Measurements from ENCODE around the gene FBRS.
"Not testable (repeated sequence)": the region's sequence is repeated elsewhere in the genome, so short reads cannot be mapped to it uniquely, and the experiment has no call there.

Gene FBRS

GRCh38 chr16:30623536-30624283 lies 34.5 kb upstream of the FBRS start:
- peaks cover 2% of the 10 kb centered on the region for H3K4me1 ChIP-seq (ENCODE audit: control insufficient read depth, insufficient read depth, low read length)
- H3K36me3 ChIP-seq (ENCODE audit: control insufficient read depth in 2 of 2, insufficient read depth in 2 of 2, low read length in 2 of 2): no peaks in the 10 kb centered on the region
- no peaks in the 10 kb centered on the region for H3K9me3 ChIP-seq (ENCODE audit: control insufficient read depth in 2 of 2, low read length in 2 of 2)
- no peak overlapping the region for H3K9ac ChIP-seq (ENCODE audit: low read length in 2 of 2)
- H3K27me3 ChIP-seq (ENCODE audit: control insufficient read depth in 1 of 2, insufficient read depth in 2 of 2, low read length in 2 of 2): peaks cover 0 to 2% of the 10 kb centered on the region in 2 donors
- H3K27ac ChIP-seq (ENCODE audit: low read length): no peak overlapping the region
- no peak overlapping the region for H3K4me3 ChIP-seq (ENCODE audit: low read length in 2 of 2)

GRCh38 chr16:30626236-30626635 lies 32.0 kb upstream of the FBRS start:
- peaks cover 0 to 2% of the 10 kb centered on the region in 2 donors for H3K27me3 ChIP-seq (ENCODE audit: control insufficient read depth in 1 of 2, insufficient read depth in 2 of 2, low read length in 2 of 2)
- no peaks in the 10 kb centered on the region for H3K36me3 ChIP-seq (ENCODE audit: control insufficient read depth in 2 of 2, insufficient read depth in 2 of 2, low read length in 2 of 2)
- H3K9me3 ChIP-seq (ENCODE audit: control insufficient read depth in 2 of 2, low read length in 2 of 2): no peaks in the 10 kb centered on the region
- H3K27ac ChIP-seq (ENCODE audit: low read length): no peak overlapping the region
- peaks cover 3% of the 10 kb centered on the region for H3K4me1 ChIP-seq (ENCODE audit: control insufficient read depth, insufficient read depth, low read length)
- no peak overlapping the region for H3K4me3 ChIP-seq (ENCODE audit: low read length in 2 of 2)
- no peak overlapping the region for H3K9ac ChIP-seq (ENCODE audit: low read length in 2 of 2)

GRCh38 chr16:30628628-30629540 lies 29.3 kb upstream of the FBRS start:
- Histone ChIP-seq H3K36me3 (ENCODE audit: control insufficient read depth in 2 of 2, insufficient read depth in 2 of 2, low read length in 2 of 2) (no peaks in the 10 kb centered on the region), H3K27me3 (ENCODE audit: control insufficient read depth in 1 of 2, insufficient read depth in 2 of 2, low read length in 2 of 2) (peaks cover 0 to 2% of the 10 kb centered on the region in 2 donors), H3K4me3 (ENCODE audit: low read length in 2 of 2) (peak overlapping the region in 1 of 2 donors; percentile 44), H3K4me1 (ENCODE audit: control insufficient read depth, insufficient read depth, low read length) (peaks cover 3% of the 10 kb centered on the region), H3K27ac (ENCODE audit: low read length) (no peak overlapping the region), H3K9me3 (ENCODE audit: control insufficient read depth in 2 of 2, low read length in 2 of 2) (no peaks in the 10 kb centered on the region), H3K9ac (ENCODE audit: low read length in 2 of 2) (peak overlapping the region in 1 of 2 donors; percentile 64)

- not testable (repeated sequence) for H3K4me3 ChIP-seq (ENCODE audit: low read length in 2 of 2); H3K27me3 ChIP-seq (ENCODE audit: control insufficient read depth in 1 of 2, insufficient read depth in 2 of 2, low read length in 2 of 2); H3K9me3 ChIP-seq (ENCODE audit: control insufficient read depth in 2 of 2, low read length in 2 of 2); H3K9ac ChIP-seq (ENCODE audit: low read length in 2 of 2); H3K36me3 ChIP-seq (ENCODE audit: control insufficient read depth in 2 of 2, insufficient read depth in 2 of 2, low read length in 2 of 2); H3K27ac ChIP-seq (ENCODE audit: low read length)
- H3K4me1 ChIP-seq (ENCODE audit: control insufficient read depth, insufficient read depth, low read length): peaks cover 13% of the 10 kb centered on the region
These were observed 25.8 kb upstream of the FBRS start for GRCh38 chr16:30632454-30632853.

GRCh38 chr16:30633526-30633925 lies 24.7 kb upstream of the FBRS start:
- peak overlapping the region; percentile 94 for H3K27ac ChIP-seq (ENCODE audit: low read length)
- H3K27me3 ChIP-seq (ENCODE audit: control insufficient read depth in 1 of 2, insufficient read depth in 2 of 2, low read length in 2 of 2): no peaks in the 10 kb centered on the region
- H3K4me3 ChIP-seq (ENCODE audit: low read length in 2 of 2): peak overlapping the region; percentile 88 to 91
- H3K9ac ChIP-seq (ENCODE audit: low read length in 2 of 2): peak overlapping the region; percentile 73 to 98
- no peaks in the 10 kb centered on the region for H3K36me3 ChIP-seq (ENCODE audit: control insufficient read depth in 2 of 2, insufficient read depth in 2 of 2, low read length in 2 of 2)
- H3K4me1 ChIP-seq (ENCODE audit: control insufficient read depth, insufficient read depth, low read length): peaks cover 13% of the 10 kb centered on the region
- no peaks in the 10 kb centered on the region for H3K9me3 ChIP-seq (ENCODE audit: control insufficient read depth in 2 of 2, low read length in 2 of 2)

- no peak overlapping the region for H3K27ac ChIP-seq (ENCODE audit: low read length)
- H3K27me3 ChIP-seq (ENCODE audit: control insufficient read depth in 1 of 2, insufficient read depth in 2 of 2, low read length in 2 of 2): no peaks in the 10 kb centered on the region
- peaks cover 10% of the 10 kb centered on the region for H3K4me1 ChIP-seq (ENCODE audit: control insufficient read depth, insufficient read depth, low read length)
These were observed 21.6 kb upstream of the FBRS start for GRCh38 chr16:30636599-30636998.

GRCh38 chr16:30637139-30637538 lies 21.1 kb upstream of the FBRS start:
- H3K36me3 ChIP-seq (ENCODE audit: control insufficient read depth in 2 of 2, insufficient read depth in 2 of 2, low read length in 2 of 2); H3K27ac ChIP-seq (ENCODE audit: low read length); H3K27me3 ChIP-seq (ENCODE audit: control insufficient read depth in 1 of 2, insufficient read depth in 2 of 2, low read length in 2 of 2); H3K9me3 ChIP-seq (ENCODE audit: control insufficient read depth in 2 of 2, low read length in 2 of 2); H3K4me3 ChIP-seq (ENCODE audit: low read length in 2 of 2); H3K9ac ChIP-seq (ENCODE audit: low read length in 2 of 2): not testable (repeated sequence)
- H3K4me1 ChIP-seq (ENCODE audit: control insufficient read depth, insufficient read depth, low read length): peaks cover 10% of the 10 kb centered on the region

More at GRCh38 chr16:30636599-30636998, 21.6 kb upstream of the FBRS start:
- H3K4me3 ChIP-seq (ENCODE audit: low read length in 2 of 2): no peak overlapping the region
- H3K9me3 ChIP-seq (ENCODE audit: control insufficient read depth in 2 of 2, low read length in 2 of 2): no peaks in the 10 kb centered on the region
- no peak overlapping the region for H3K9ac ChIP-seq (ENCODE audit: low read length in 2 of 2)
- no peaks in the 10 kb centered on the region for H3K36me3 ChIP-seq (ENCODE audit: control insufficient read depth in 2 of 2, insufficient read depth in 2 of 2, low read length in 2 of 2)

GRCh38 chr16:30637944-30638343 lies 20.3 kb upstream of the FBRS start:
- H3K27me3 ChIP-seq (ENCODE audit: control insufficient read depth in 1 of 2, insufficient read depth in 2 of 2, low read length in 2 of 2): no peaks in the 10 kb centered on the region
- no peaks in the 10 kb centered on the region for H3K36me3 ChIP-seq (ENCODE audit: control insufficient read depth in 2 of 2, insufficient read depth in 2 of 2, low read length in 2 of 2)
- peaks cover 10% of the 10 kb centered on the region for H3K4me1 ChIP-seq (ENCODE audit: control insufficient read depth, insufficient read depth, low read length)
- H3K27ac ChIP-seq (ENCODE audit: low read length): no peak overlapping the region
- H3K9me3 ChIP-seq (ENCODE audit: control insufficient read depth in 2 of 2, low read length in 2 of 2): no peaks in the 10 kb centered on the region
- no peak overlapping the region for H3K9ac ChIP-seq (ENCODE audit: low read length in 2 of 2)
- H3K4me3 ChIP-seq (ENCODE audit: low read length in 2 of 2): no peak overlapping the region

GRCh38 chr16:30641378-30641982 lies 16.8 kb upstream of the FBRS start:
- H3K4me1 ChIP-seq (ENCODE audit: control insufficient read depth, insufficient read depth, low read length): no peaks in the 10 kb centered on the region
- H3K4me3 ChIP-seq (ENCODE audit: low read length in 2 of 2): no peak overlapping the region
- no peak overlapping the region for H3K27ac ChIP-seq (ENCODE audit: low read length)
- H3K27me3 ChIP-seq (ENCODE audit: control insufficient read depth in 1 of 2, insufficient read depth in 2 of 2, low read length in 2 of 2): no peaks in the 10 kb centered on the region
- H3K9ac ChIP-seq (ENCODE audit: low read length in 2 of 2): no peak overlapping the region
- no peaks in the 10 kb centered on the region for H3K36me3 ChIP-seq (ENCODE audit: control insufficient read depth in 2 of 2, insufficient read depth in 2 of 2, low read length in 2 of 2)
- H3K9me3 ChIP-seq (ENCODE audit: control insufficient read depth in 2 of 2, low read length in 2 of 2): no peaks in the 10 kb centered on the region

GRCh38 chr16:30644334-30644830 lies 13.8 kb upstream of the FBRS start:
- no peaks in the 10 kb centered on the region for H3K4me1 ChIP-seq (ENCODE audit: control insufficient read depth, insufficient read depth, low read length)
- H3K36me3 ChIP-seq (ENCODE audit: control insufficient read depth in 2 of 2, insufficient read depth in 2 of 2, low read length in 2 of 2): no peaks in the 10 kb centered on the region
- no peaks in the 10 kb centered on the region for H3K9me3 ChIP-seq (ENCODE audit: control insufficient read depth in 2 of 2, low read length in 2 of 2)
- H3K27me3 ChIP-seq (ENCODE audit: control insufficient read depth in 1 of 2, insufficient read depth in 2 of 2, low read length in 2 of 2): no peaks in the 10 kb centered on the region
- H3K9ac ChIP-seq (ENCODE audit: low read length in 2 of 2): no peak overlapping the region
- no peak overlapping the region for H3K4me3 ChIP-seq (ENCODE audit: low read length in 2 of 2)
- H3K27ac ChIP-seq (ENCODE audit: low read length): no peak overlapping the region

Measured in stomach smooth muscle (tissue), 2 donors.